Right lobe of liver (tissue), 6 donors: ENCODE results near the gene MRPL52. TPM values are rescaled to one million over a fixed set of nuclear protein-coding genes. Genes with fewer than 3 reads are reported as not detected.
A peak's percentile ranks its signal among the peaks of the same experiment; 100 is the strongest.

Experiments used
- ATAC-seq, 4 donors: fragments of 200-7000 bp; cut with Tn5 transposase; one replicate each; pipeline ENCODE4 v1.9.1; 2020; ENCODE audit warnings: mild to moderate bottlenecking in 4 of 4, moderate library complexity in 4 of 4
- DNase-seq, 3 donors: peaks; one replicate each; pipeline ENCODE4 v3.0.0-alpha.2; 2020
- H3K27ac ChIP-seq, 3 donors: fragments of 200-600 bp; one replicate each; pipeline ENCODE4 v1.8.0; 2022
- H3K27me3 ChIP-seq, 2 donors: fragments of 200-600 bp; one replicate each; pipeline ENCODE4 v1.8.0; 2022
- H3K36me3 ChIP-seq, 4 donors: fragments of 200-600 bp; sonication (generic) in 1 of 4; one replicate each; pipeline versions ENCODE4 v1.5.1 to v1.8.0; 2017 to 2022; ENCODE audit warnings: control low read depth in 1 of 4
- H3K4me1 ChIP-seq, 4 donors: fragments of 200-600 bp; sonication (generic) in 1 of 4; one replicate each; pipeline versions ENCODE4 v1.5.1 to v1.8.0; 2017 to 2022; ENCODE audit warnings: control low read depth in 1 of 4
- H3K4me3 ChIP-seq, 3 donors: fragments of 200-600 bp; one replicate each; pipeline ENCODE4 v1.8.0; 2022
- H3K9me3 ChIP-seq, 4 donors: fragments of 200-600 bp; sonication (generic) in 1 of 4; one replicate each; pipeline versions ENCODE4 v1.5.1 to v1.8.0; 2017 to 2022; ENCODE audit warnings: control low read depth in 1 of 4
- POLR2A ChIP-seq: fragments of 450-650 bp; IDR thresholded peaks from one replicate; pipeline ENCODE4 v1.6.1; 2017; ENCODE audit warnings: antibody characterized with exemption, mild to moderate bottlenecking
- WGBS: methylation state at CpG from one replicate; pipeline ENCODE4 v1.1.6; 2018; ENCODE audit warnings: low coverage, low lambda C conversion rate; ENCODE audit not compliant: insufficient coverage; ENCODE audit errors: missing lambda C conversion rate; 5-methylcytosine and 5-hydroxymethylcytosine counted together
- intact Hi-C, 2 donors: fragments of 100-400 bp; cut with DNase I; formaldehyde crosslinking; loops; one replicate each; pipeline versions ENCODE4 v1.11.2 to v1.14.1; 2022
- long read RNA-seq: library from polyadenylated mRNA; unstranded; transcript quantifications from one replicate; pipeline ENCODE4 v2.0.0, GENCODE V29; 2019
- total RNA-seq, 6 experiments: library from RNA; depleted of rRNA in 2 of 6; stranded (reverse); fragments of >200 nt in 2 of 6; fragmentation: NEBNext Ultra II Directional in 3 of 6; extraction: Animal tissue kit (Norgen Biotek cat#: 25700) in 3 of 6; gene quantifications; one replicate each; pipeline versions ENCODE4 v1.1.0 to v1.2.4, GENCODE V29; 2016 to 2023
- TF ChIP-seq, protein P1 (sequence below), 4 donors: fragments of 200-600 bp in 3 of 4; fragments of 450-650 bp in 1 of 4; IDR thresholded peaks; one replicate each; pipeline versions ENCODE4 v1.5.1 to v1.8.0; 2016 to 2022; ENCODE audit warnings: antibody characterized with exemption in 4 of 4, mild to moderate bottlenecking in 2 of 4
- donor health status: DM: no; HTN: yes; CAD: no.
- donor health status: DM: no; HTN: no; CAD: no.
- donor health status: DM: no; HTN: no; CAD: no.
- donor health status: DM: no; HTN: yes; CAD: no.
- donor health status: DM: no; HTN: yes; CAD: no.

Gene MRPL52
- 10 to 100 TPM; 42.0 to 96.6 (median 47.6) TPM for total RNA-seq
- long read RNA-seq, transcript MRPL52-202 (5 exons, 1,118 nt), result major isoform, 10 of 30 reads
- long read RNA-seq, transcript MRPL52-215 (5 exons, 398 nt), result minor isoform, 9 of 30 reads
- long read RNA-seq, partial matches to known transcripts, result 0 of 30 reads
- long read RNA-seq, other reads (novel, unspliced or antisense), result 3 of 30 reads

DNA sequence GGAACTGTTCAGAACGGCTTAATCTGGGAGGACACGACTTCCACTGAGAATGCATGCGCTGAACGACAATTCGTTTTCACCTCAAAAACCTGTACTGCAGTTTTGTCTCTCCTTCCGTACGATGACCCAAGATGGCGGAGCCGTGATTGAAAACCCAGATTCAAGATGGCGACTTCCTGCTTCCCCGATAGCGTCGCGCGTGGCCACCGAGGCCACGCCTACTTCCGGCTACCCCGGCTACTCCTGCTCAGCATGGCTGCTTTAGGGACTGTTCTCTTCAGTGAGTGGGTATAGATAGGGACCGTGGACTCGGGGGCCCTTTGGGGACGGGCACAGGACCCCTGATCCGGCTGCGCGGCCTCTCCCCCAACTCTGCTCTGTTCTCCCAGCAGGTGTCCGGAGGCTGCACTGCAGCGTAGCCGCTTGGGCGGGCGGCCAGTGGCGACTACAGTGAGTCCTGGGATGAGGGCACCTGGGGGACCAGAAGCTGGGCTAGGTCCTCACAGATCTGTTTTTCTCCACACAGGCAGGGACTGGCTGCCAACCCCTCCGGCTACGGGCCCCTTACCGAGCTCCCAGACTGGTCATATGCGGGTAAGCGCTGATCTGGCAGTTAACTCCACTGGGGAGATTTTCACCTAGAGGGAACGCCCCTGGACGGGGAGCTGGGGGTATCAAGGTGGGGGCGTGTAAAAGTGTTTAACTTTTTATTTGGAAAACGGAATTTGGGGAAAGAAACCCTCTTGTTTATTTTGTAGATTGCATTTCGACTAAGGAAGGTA lies at the start of gene MRPL52:
TSS of gene MRPL52 (plus strand) at position 227 of the 782 bp plus-strand sequence. CDS start at position 253, 26 bp downstream.
- Histone ChIP-seq H3K9me3 (no peaks in the 10 kb centered on the region), H3K4me3 (peak within 1 kb of the TSS; percentile 81 to 96 (median 87)), H3K36me3 (peaks cover 0 to 18% (median 1%) of the 10 kb centered on the region in 4 donors), H3K27ac (peak within 1 kb of the TSS; percentile 13 to 67 (median 53)), H3K4me1 (peaks cover 0 to 6% (median 3%) of the 10 kb centered on the region in 4 donors), H3K27me3 (no peaks in the 10 kb centered on the region)
- DNase-seq, result peak; percentile 90 to 93 (median 91)
- intact Hi-C loops, result no loop called here
- 2% methylated on average over 23 of the region's 41 CpGs for WGBS
- ATAC-seq, result peak; percentile 98 to 99 (median 98)
- peak; percentile 40 for TF ChIP-seq POLR2A
- TF ChIP-seq, protein P1, sequence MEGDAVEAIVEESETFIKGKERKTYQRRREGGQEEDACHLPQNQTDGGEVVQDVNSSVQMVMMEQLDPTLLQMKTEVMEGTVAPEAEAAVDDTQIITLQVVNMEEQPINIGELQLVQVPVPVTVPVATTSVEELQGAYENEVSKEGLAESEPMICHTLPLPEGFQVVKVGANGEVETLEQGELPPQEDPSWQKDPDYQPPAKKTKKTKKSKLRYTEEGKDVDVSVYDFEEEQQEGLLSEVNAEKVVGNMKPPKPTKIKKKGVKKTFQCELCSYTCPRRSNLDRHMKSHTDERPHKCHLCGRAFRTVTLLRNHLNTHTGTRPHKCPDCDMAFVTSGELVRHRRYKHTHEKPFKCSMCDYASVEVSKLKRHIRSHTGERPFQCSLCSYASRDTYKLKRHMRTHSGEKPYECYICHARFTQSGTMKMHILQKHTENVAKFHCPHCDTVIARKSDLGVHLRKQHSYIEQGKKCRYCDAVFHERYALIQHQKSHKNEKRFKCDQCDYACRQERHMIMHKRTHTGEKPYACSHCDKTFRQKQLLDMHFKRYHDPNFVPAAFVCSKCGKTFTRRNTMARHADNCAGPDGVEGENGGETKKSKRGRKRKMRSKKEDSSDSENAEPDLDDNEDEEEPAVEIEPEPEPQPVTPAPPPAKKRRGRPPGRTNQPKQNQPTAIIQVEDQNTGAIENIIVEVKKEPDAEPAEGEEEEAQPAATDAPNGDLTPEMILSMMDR (IDR thresholded peaks at IDR 0.05), result no peak

DNA sequence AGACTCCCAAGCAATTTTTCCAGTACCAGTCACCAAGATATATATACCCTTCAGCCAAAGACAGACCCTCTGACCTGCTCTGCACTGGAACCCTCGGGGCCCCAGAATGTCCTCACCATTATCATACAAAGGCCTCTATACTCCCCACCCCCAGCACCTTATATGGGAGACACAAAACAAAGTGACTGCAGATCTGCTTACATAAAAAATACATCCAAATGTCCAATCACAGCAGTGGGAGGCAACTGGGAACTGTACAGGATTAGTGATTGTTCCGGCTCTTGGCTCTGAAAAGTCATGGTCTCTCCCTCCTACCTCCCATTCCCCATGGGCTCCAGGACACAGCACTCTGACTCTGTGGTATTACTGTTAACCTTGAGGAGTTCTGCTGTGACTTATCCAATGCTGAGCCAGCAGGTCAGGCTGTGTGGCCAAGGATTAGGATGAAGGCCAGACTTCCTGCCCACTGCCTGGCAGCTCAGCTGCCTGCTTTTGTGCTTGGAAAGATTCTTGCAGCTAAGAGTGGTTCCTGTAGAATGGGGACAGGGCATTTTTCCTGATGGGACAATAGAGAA lies 49.5 kb upstream of the MRPL52 start:
- H3K9me3 ChIP-seq, result no peaks in the 10 kb centered on the region
- intact Hi-C loops, result no loop called here
- H3K4me1 ChIP-seq, result no peaks in the 10 kb centered on the region
- ATAC-seq (peak; percentile 40 to 59 (median 48)), DNase-seq (peak in 1 of 3 donors; percentile 27)
- WGBS, result 44% methylated on average over 1 of the region's 2 CpGs
- no peaks in the 10 kb centered on the region for H3K36me3 ChIP-seq
- no peak for TF ChIP-seq POLR2A
- TF ChIP-seq, protein P1 (IDR thresholded peaks at IDR 0.05), result no peak
- H3K4me3 ChIP-seq, result no peak overlapping the region
- no peaks in the 10 kb centered on the region for H3K27me3 ChIP-seq
- no peak overlapping the region for H3K27ac ChIP-seq

DNA sequence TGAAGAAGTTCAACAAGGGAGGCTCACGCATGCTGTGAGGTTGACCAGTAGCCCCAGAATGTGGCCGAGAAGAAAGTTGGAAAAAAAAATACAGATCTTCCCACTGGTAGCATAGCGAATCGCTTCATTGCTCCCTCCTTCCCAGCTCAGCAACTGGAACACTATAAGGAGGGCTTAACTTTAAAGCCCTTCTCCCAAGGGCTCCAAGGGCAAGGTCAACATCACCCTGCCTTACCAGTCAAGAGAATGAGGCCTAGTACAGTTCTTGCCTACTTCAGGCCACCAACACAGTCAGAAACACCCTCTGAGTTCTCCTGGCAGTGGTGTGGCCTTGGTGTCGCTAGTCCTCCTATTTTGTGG lies 48.8 kb upstream of the MRPL52 start:
- no peak for TF ChIP-seq POLR2A
- TF ChIP-seq, protein P1 (IDR thresholded peaks at IDR 0.05), result no peak
- 89% methylated on average over 5 of the region's 5 CpGs for WGBS
- Histone ChIP-seq H3K4me1 (no peaks in the 10 kb centered on the region), H3K9me3 (no peaks in the 10 kb centered on the region), H3K4me3 (no peak overlapping the region), H3K27me3 (no peaks in the 10 kb centered on the region), H3K27ac (no peak overlapping the region), H3K36me3 (no peaks in the 10 kb centered on the region)
- peak in 1 of 3 donors; percentile 3 for DNase-seq
- no peak for ATAC-seq
- intact Hi-C loops, result no loop called here

DNA sequence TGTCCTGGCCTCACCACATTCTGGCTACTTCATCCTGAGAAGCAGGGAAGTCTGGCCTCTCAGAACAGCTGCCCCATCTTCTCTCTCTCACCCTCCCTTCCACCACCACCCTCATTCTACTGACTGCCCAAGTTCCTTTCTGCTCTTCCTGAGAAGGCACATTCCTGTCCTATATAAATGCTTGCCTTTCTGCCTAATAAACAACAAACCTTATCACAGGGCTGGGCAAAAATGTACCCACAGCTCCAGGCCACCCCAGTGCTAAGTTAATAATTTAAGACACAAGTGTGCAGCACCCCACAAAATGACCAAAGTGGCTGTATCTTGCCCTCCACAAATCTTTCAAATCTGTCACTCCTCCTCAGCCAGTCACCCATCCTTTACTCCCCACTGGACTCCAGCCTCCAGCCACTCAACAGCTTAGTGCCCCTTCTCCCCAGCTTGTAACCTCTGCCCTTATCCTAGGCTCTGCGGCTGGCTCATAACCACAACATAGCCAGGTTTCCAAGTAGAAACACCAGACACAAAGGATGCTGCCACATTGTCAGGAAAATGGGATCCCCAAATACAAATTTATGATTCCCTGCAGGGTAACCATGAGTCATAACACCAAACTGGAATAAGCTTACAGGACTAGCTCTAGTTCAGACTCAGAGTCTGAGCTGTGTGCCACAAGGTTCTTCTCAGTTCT lies 48.2 kb upstream of the MRPL52 start:
- Histone ChIP-seq H3K9me3 (no peaks in the 10 kb centered on the region), H3K4me1 (no peaks in the 10 kb centered on the region), H3K27ac (no peak overlapping the region), H3K4me3 (no peak overlapping the region), H3K27me3 (no peaks in the 10 kb centered on the region), H3K36me3 (no peaks in the 10 kb centered on the region)
- DNase-seq, result no peak
- ATAC-seq, result no peak
- TF ChIP-seq, protein P1 (IDR thresholded peaks at IDR 0.05), result no peak
- no peak for TF ChIP-seq POLR2A
- intact Hi-C loops, result no loop called here
- WGBS, result 0% methylated on average over 1 of the region's 1 CpG
